ENCODE measurements around the gene TSPO2.

The TSPO2 gene

DNA sequence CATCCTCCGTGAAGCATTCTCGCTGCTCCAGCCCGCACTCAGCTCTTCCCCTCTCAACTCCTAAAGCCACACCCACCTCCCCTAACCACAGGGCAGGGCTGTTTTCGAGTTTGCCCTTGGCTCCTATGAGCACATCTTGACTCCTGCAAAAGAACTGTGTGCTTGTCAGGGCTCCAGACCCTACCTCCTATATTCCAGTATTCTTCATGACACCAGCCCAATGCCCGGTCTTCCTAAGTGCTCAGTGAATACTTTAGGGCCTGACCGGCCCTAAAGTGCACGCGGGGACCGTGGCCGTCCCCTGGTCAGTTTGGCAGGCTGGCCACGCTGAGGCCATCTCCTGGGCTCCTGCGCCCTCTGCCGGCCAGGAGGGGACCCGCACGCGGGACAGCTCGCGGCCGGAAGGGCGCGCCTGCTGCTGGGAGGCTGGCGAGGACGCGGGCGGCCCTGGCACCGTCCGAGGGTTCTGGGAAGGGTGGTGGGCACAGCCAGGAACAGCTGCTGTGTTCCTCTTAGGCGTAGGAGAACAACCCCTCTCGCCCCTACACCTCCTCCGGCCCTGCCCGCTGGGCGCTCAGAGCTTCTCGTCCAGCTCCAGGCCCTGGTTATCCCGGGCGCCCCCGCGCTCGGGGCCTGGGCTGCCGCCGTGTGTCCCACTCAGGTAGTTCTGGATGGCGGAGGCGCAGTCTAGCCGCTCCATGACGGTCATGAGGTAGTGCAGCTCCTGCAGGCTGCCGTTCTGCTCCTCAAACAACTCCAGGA is 14.3 kb upstream of the TSPO2 start:
- no peak for FAIRE-seq

DNA sequence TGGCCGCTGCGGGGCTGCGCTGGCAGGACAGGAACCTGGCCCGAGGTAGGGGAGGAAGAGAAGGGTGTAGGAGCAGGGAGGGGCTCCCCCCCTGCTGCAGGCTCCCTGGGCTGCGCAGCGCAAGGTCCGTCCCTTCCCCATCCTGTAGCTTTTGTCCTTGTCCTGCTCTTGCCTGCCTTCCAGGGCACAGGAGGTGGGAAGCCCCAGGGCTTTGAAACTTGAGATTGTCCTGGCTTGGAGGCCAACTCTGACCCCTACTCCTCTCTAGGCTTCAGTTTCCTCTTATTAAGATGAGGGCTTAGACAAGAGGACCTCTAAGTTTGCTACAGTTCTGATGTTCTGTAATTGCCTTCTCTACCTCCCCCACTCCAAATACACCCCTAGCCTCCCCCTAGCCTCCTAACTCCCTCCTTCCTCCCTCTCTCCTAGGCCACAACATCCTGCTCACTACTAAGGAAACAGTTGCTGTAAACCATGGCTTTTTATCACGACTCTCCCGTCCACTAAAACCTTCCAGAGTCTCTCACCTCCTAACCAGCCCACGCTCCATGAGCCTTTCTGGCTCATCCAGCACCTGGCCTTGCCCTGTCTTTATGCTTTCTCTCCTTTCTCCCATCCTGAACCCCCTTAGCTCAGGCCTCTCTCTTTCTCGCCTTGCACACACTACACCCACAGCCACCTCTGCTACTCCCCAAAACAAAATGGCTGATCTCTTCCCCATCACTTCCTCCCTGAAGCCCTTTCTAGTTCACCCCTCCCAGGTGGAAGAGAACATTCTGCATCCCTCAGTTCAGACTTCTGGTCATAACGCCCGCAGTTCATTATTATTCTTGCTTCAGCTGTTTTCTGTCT is 13.5 kb upstream of the TSPO2 start:
- FAIRE-seq: no peak

DNA sequence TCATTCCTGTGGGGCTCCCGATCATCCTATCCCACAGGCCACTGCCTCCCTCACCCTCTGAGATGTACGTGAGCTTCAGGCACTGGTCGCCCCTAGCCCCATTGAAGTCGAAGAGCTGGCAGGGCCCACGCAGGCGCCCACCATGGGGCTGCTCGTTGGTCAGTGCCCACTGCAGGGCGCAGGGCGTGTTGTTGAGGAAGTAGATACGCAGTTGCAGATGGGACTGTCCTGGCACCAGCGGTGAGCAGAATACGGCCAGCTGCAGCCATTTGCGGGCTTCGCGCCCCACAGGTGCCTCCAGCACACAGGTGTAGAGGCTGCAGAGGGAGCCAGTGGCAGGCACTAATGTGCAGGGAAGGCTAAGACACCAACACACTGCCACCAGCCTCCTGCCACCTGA is 9.4 kb upstream of the TSPO2 start:
- no peak for FAIRE-seq

DNA sequence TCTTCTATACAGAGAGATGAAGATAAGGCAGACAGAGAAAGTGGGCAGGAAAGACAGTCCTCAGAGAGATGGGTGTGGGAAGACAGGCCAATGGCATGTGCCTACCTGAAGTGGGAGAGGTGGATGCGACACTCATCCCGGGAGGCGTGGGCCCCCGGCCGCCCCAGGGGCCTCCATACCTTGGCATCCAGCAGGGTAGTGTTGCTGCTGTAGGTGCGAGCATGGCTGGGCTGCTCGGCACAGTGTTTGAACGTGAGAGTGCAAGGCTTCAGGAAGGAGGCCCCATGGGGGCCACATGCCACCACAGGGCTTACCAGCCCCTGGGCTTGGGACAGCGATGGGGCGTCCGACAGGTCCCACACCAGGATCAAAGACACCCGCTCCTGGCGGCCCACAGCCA is 8.5 kb upstream of the TSPO2 start:
- FAIRE-seq: no peak

DNA sequence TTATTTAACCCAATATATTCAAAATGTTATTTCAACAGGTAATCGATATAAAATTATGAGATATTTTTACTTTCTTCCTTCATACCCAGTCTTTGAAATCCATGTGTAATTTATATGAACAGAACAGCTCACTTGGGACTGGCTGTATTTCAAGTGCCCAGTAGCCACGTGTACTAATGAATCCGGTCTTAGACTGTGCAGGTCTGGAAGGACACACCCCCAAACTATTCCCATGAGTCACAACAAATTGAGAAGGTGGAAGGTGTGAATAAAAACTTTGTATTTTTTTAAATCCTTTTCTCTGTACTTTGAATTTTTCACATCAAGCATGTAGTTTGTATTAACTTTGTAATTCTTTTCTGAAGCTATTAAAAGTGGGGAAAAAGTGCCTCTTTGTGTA is 6.1 kb upstream of the TSPO2 start:
- FAIRE-seq: no peak

DNA sequence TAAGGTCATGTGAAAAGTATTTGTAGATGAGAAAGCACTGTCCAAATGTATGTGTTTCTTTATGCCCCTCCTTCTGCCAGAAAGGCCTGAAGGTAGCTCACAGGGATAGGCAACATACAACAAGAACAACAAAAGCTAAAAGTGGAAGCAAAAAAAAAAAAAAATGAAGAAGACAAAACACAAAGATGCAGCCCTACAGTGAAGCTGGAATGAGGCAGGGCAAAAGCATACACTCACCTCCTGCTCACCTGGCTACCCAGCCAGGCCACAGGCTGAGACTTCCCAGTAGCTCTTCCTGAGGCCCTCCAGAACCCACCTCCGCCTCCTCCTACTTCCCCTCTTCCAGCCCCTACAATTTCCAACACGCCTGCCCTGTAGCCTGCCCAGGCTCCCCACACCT is 5.7 kb upstream of the TSPO2 start:
- no peak for FAIRE-seq

DNA sequence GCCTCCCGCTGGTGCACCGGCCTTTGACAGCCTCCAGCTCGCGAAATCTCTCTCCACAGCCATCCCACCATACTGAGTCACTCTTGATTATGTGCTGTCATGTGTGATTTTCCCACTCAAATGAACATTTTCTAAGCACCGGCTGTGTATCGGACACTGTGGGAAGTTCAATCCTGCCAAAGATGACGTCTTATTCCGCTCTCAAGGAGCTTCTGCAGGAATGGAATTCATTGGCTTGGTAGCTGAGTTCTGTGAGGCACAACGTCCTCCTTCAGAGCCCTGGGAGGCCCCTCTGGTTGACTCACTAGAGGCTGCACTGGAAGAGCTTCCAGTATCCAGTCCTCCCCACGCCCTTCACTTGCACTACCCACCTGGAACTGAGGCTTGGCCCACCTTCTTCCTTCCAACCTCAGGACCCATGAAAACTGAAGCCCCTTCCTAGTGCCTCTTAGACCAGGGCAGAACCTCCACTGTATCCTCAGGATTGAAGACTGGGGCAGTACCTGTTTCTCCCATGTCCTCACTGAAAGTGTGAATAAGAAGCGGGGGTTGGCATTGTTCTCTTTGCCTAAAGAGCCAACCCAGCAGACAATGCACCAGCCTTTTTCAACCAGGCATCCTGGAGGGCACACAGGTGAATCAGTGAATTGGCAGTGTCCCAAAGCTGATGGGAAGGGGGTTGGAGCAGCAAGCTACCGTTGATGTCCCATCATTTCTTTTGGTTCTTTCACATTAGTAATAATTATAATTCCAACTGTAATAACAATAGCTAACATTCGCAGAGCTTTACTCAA is 5.0 kb upstream of the TSPO2 start:
- FAIRE-seq: no peak

DNA sequence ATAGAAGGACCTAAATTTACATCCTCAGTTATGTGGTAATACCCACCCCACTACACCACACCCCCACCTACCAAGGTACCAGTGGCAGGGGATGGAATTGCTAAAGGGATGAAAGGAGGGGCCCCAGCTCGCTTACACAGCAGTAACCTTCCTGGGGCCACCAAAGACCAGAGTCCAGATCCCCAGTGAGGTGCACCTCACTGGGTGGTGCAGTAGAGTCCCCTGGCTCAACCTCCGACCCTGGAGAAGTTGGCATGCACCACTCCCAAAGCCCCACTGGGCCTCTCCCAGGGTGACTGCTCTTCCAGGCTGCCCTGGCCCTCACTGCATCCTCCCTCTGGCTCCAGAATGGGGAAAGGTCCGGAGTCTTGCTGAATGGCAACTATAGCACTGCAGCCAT is 4.1 kb upstream of the TSPO2 start:
- FAIRE-seq: no peak

DNA sequence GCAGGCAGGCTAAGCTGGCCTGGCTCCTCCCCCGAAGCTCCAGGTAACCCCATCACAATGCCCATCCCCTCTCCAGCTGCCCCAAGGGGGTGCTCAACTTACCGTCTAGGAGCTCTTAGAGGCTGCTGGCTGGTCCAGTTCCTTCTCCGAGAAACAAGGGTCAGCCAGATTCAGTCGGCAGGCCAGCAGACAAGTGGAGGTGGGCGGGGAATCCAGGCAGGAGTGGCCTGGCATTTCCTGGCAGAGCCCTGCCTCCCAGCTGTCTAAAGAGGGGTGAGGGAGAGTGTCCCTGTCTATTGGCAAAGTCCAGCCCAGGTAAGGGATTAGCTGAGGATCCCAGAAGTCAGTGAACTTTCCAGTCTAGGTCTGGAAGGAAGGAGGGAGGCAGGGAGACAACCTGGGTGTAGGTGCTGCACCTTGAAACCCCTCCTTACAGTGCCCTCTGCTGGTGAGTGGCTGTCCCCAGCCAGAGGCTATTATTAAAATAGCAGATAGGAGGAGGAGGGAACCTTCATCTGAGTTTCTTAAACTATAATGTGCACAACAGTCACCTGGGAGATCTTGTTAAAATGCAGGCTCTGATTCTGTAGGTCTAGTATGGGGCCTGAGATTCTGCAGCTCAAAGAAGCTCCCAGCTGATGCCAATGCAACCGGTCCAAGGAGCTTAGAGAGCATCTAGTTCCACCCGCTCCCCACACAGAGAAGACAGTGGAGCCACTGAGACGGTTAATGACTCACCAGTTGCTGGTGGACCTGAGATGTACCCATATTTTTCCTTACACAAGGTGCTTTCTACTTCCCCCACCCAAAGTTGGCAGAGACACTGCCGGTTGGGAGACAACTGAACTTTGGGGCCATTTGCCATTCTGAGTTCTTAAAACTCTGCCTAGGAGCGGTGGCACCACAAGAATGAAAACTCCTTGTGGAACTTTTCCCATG is 2.9 kb upstream of the TSPO2 start, which contains the start of gene UNC5CL:
Gene UNC5CL, minus strand, starts transcription at position 162 of the 939 bp plus-strand sequence. CDS start 4,147 bp downstream, outside the sequence.
- FAIRE-seq: no peak

DNA sequence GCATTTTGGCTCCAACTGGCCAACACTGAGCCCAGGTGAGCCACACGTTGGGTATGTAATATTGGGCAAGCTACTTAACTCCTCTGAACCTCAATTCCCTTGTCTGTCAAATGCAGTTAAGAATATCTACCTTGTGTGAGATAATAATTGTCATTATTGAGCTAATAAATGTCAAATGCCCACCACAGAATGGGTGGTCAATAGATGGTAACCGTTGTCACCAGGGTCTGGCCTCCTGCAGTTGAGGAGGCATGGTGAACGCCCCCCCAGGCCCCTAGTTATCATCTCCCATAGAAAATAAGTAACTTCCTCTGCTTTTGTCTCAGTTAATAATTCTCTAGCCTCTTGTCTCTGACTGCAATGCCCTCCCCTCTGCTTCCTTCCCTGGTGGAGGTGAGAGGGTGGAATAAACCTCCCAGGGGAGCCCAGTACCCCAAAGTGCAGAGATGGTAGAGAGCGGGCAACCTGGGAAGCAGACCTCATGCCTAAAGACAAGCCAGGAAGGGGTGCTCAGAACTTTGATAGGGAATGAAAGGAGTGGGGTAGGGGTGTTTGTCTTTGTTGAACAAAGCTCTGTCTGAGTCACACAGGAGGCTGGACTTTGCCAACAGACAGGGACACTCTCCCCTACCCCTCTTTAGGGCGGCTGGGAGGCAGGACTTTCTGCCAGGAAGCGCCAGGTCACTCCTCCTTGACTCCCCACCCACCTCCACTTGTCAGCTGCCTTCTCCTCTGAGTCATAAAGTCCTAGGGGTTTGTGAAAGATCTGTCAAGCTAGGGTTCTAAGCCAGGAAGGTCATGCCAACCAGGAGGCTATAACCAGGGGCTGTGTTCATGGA is 1.9 kb upstream of the TSPO2 start:
- no peak for FAIRE-seq

DNA sequence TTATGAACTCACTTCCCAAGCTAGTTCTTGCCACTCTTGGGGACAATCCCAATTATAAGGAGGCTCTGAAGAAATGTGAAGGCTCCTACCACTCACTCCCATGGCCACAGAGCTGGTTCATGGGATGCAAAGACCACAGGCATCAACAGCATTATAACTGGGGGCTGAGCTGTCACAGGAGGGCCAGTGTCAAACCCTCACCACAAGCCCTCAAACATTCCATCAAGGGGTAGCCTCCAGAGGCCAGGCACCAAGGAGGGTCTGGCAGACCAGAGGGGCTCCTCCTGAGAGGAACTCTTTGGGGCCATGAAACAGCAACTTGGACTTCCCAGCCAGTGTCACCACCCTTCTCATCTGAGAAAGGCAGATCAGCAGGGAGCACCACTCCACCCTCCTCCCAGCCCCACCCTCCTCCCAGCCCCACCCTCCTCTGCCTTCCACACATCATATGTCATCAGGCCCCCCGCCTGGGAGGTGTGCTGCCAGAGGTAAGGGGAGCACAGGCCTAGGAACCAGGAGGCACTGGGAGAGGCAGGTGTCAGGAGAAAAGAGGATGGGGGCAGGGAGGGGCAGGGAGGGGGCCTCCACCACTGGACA is 1.2 kb upstream of the TSPO2 start:
- FAIRE-seq: no peak

DNA sequence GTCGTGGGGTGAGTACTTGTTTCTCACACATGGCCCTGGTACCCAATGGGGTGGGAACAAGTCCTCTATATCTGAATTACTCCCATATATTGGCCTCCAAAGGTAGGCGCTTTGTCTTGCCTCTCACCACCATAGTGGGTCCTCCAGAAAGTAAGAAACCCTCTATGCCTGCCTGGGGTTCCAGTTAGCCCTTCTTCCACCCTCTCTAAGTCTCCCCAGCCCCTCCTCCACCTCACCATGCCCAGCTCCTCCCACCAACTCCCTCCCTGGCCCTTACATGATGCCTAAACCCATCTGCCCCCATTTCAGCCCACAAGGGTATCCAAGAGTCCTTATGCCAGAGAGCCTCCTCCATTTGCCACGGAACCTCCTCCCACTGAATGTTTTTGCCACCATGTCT is 884 bp downstream of the TSPO2 start:
- no peak for FAIRE-seq

DNA sequence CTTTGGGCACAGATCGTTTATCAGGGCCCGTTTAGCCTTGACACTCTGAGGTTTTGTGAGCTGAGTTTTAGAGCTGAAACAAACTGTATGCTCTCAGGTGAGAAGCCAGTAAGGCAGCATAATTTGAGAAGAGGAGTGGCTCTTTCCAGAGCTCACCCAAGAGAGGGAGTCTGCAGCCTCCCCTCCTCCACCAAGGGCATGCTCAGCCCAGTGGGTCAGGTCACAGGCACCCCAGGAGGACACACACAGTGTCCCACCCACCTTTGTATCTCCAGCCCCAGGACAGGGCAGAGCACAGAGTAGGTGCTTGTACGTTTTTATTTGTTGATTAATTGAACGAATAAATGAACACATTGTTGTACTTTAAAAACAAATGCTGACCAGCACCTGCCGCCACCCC is 3.4 kb downstream of the TSPO2 start:
- FAIRE-seq: no peak

DNA sequence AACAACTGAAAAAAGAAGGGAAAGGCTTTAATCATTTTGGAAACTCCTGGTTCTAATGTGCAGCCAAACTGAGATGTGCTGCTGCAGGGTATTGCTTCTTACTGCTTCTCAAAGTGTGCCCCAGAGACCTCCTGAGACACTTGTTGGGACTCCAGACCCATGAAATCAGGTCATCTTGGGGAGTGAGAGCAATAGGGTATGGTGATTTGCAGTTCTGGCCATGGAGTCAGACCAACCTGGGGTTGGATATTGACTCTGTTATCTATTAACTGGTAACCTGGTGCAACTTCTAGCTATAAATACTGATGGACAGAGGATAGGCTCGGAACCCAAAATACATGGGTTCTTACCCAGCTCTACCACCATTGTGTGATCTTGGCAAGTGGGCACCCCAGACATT is 3.8 kb downstream of the TSPO2 start:
- FAIRE-seq: no peak

DNA sequence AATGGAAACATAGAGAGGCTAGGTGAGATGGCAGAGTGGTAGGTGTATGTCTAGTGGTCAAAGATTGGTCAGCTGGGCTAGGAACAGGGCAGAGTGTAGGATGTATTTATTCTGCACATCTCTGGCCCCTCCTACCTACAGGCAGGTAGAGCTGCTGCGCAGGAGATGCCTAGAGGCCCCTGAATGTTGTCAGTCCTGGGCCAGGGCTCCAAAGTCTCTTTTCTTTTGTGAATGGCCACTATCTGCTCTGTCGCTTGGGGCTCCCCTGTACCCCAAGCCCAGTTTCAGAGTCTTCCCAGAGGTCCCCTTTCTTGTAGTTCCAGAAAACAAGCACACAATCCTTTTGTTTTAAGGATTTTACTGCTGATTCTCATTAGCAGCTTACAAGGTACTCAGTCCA is 5.0 kb downstream of the TSPO2 start:
- FAIRE-seq: no peak

DNA sequence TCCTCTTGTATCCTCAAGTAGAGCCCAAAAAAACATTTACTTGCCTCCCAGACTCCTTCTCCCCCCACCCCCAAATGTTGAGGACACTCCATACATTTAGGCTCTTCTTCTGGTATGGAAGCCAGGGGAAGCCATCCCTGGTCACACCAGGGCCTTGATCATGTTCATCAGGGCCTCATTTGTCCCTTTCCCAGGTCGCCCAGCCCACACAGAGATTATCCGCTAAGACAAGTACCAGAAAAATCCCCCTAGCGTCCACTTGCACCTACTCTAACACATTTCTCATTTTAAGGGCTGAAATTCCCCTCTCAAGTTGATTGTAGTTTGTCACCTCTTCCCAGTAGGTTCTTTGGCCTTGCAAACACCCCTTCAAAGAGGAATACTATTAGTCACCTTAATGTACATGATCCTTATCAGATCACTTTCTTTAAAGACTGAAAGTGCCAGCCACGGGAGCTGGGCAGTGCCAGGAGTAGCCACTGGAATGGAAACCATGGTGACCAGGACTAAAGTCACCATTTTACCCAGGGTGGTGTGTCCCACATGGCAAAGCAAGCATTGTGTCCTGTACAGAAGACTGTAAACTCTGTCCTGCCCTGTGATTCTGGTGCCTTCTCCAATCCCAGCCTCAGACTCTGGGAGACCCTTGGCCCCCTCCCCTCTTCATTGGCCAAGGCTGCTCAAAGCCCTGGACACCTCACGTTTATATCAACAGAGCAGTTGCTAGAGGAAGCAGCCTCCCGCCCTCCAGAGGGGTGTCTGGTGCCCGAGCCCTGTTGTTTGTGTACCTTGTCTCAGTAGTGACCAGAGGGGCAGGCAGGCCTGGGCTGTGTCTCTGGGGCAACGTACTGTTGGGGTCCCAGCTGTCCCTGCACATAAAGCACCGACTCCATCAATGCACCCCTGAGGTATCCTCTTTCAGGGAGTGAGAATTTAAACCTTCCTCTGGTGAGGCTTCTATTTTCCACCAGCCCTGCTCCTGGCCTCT is 5.8 kb downstream of the TSPO2 start:
- no peak for FAIRE-seq

DNA sequence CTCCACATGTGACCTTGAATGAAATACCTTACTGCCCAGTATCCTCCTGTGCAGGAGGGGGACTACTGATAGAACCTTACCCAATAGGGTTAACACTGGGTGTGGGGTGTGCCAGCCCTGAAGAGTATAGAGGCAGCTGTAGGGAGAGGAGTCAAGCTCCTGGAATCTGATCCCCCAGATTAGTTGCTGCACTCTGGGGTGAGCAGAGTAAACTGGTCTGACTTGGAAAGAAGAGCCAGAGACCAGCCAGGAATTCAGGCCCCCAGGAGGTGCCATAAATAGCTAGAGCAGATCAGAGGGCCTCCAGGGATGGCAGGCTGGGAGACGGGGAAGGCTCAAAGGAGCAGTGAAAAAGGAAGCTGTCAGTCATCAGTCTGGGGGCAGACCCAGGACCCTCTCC is 7.3 kb downstream of the TSPO2 start:
- no peak for FAIRE-seq

DNA sequence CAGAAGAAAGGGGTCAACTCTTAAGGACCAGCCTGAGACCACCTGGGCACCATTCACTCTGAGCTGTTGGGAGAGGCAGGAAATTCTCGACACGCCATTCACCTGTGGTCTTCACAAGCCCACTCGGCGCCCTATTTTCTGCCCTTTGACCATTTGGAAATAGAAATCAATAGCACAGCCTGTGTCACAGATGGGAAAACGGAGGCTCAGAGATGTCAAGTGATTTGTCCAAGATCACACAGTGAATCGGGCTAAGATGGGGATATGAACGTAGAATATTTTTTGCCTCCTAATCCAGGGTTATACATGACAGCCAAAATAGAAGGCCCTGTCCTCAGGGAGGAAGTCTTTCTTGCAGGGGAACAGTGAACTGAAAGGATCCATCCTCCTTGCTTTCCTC is 7.7 kb downstream of the TSPO2 start:
- no peak for FAIRE-seq

DNA sequence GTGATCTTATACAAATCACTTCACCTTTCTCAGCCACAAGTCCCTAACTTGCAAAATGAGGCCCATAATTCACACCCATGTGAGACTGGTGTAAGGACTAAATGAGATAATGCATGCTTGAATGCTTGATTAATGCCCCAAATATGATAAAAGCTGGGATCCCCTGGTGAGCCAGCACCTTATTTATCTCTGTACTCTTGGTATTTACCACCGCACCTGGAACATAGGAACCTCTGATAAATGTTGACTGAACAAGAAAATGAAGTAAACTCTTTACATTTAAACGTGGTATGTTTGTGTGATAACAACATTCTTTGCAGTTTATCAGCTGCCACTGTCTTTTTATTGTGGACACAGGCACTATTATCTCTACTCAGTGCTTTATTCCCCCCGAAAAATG is 8.3 kb downstream of the TSPO2 start:
- no peak for FAIRE-seq

DNA sequence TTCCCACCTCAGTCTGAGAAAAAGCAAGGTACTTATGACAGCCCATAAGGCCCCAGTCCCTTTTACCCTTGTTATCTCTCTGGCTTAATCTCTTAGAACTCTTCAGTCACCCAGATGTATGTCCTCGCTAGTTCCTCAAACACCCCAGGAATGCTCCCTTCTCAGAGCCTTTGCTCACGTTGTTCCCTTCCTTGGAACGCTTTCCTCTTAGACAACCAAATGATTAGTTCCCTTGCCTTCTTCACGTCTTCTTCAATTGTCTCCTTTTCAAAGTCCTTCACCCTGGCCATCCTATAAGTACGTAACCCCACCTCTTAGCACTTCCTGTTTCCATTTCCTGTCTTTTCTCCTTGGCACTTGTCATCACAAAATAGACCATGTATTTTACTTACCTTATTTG is 9.6 kb downstream of the TSPO2 start:
- FAIRE-seq: no peak

Data from TTC549 (cell line).